Psoas muscle (tissue), 8 donors: ENCODE results near the gene ATRIP. TPM values are rescaled to one million over a fixed set of nuclear protein-coding genes. Genes with fewer than 3 reads are reported as not detected.

ENCODE experiments used
- ATAC-seq, 4 donors: fragments of 200-7000 bp; cut with Tn5 transposase; one replicate each; pipeline ENCODE4 v1.9.1; 2020; ENCODE audit warnings: moderate library complexity in 3 of 4, mild to moderate bottlenecking in 2 of 4
- DNase-seq, 2 donors: peaks; one replicate each; pipeline ENCODE4 v3.0.0-alpha.2; 2020
- H3K27ac ChIP-seq: fragments of 200-600 bp; one replicate; pipeline ENCODE4 v1.8.0; 2022
- H3K27me3 ChIP-seq, 3 donors: fragments of 200-600 bp in 1 of 3; one replicate each; pipeline versions ENCODE4 v1.6.1 to v1.8.0; 2013 to 2022; ENCODE audit warnings: low read length in 2 of 3, mild to moderate bottlenecking in 2 of 3, moderate library complexity in 1 of 3; ENCODE audit not compliant: insufficient read depth in 3 of 3
- H3K36me3 ChIP-seq, 2 donors: fragments of 200-600 bp in 1 of 2; one replicate each; pipeline versions ENCODE4 v1.6.1 to v1.8.0; 2013 to 2022; ENCODE audit warnings: low read depth in 1 of 2, mild to moderate bottlenecking in 1 of 2, moderate library complexity in 1 of 2; ENCODE audit not compliant: insufficient read depth in 1 of 2
- H3K4me1 ChIP-seq: fragments of 200-600 bp; one replicate; pipeline ENCODE4 v1.8.0; 2022
- H3K4me3 ChIP-seq: fragments of 200-600 bp; one replicate; pipeline ENCODE4 v1.8.0; 2022; ENCODE audit warnings: mild to moderate bottlenecking
- H3K9me3 ChIP-seq: fragments of 200-600 bp; one replicate; pipeline ENCODE4 v1.8.0; 2022
- WGBS, 3 donors: extraction: QIAGEN DNeasy Blood & Tissue Kit; methylation state at CpG; one replicate each; pipeline versions ENCODE4 v1.1.6 to v1.1.7; 2013; 5-methylcytosine and 5-hydroxymethylcytosine counted together
- intact Hi-C, 2 donors: fragments of 100-400 bp; cut with DNase I; formaldehyde crosslinking; loops; one replicate each; pipeline versions ENCODE4 v1.11.0 to v1.14.2; 2022
- long read RNA-seq, 2 donors: library from polyadenylated mRNA; unstranded; transcript quantifications; one replicate each; pipeline ENCODE4 v2.0.0, GENCODE V29; 2021
- polyA plus RNA-seq, 3 donors: library from polyadenylated mRNA; stranded (reverse); fragments of 200-250 nt; gene quantifications; one replicate each; pipeline ENCODE4 v1.2.3, GENCODE V29; 2013
- total RNA-seq, 4 donors: library from RNA; stranded (reverse); fragmentation: NEBNext Ultra II Directional in 2 of 4; extraction: Animal tissue kit (Norgen Biotek cat#: 25700) in 2 of 4; gene quantifications; one replicate each; pipeline versions ENCODE4 v1.2.1 to v1.2.4, GENCODE V29; 2021 to 2023
- TF ChIP-seq, protein P1 (sequence below): fragments of 200-600 bp; IDR thresholded peaks from one replicate; pipeline ENCODE4 v1.8.0; 2022; ENCODE audit warnings: antibody characterized with exemption
- donor health status: healthy with polysubstance abuse.
- donor health status: DM: no; HTN: no; CAD: no; lungs with moderate emphysema.
- donor health status: Bipolar disorder and iron deficiency.
- donor health status: healthy.
- donor health status: DM: yes; HTN: yes; CAD: no.
- donor health status: DM: no; HTN: no; CAD: no.
- donor health status: DM: no; HTN: no; CAD: no.
- donor health status: DM: yes; HTN: yes; CAD: no.

Gene ATRIP
- total RNA-seq (1 to 10 TPM; 4.4 to 5.6 (median 5.2) TPM), polyA plus RNA-seq (1 to 10 TPM; 3.7 to 4.5 (median 3.9) TPM)
- long read RNA-seq, donor 1, full-length matches to known transcripts: 1 of 2 reads
- long read RNA-seq, donor 1, partial matches to known transcripts: 0 of 2 reads
- long read RNA-seq, donor 1, other reads (novel, unspliced or antisense): 1 of 2 reads
- long read RNA-seq, donor 2, full-length matches to known transcripts: 12 of 21 reads
- long read RNA-seq, donor 2, partial matches to known transcripts: 3 of 21 reads
- long read RNA-seq, donor 2, other reads (novel, unspliced or antisense): 6 of 21 reads

DNA sequence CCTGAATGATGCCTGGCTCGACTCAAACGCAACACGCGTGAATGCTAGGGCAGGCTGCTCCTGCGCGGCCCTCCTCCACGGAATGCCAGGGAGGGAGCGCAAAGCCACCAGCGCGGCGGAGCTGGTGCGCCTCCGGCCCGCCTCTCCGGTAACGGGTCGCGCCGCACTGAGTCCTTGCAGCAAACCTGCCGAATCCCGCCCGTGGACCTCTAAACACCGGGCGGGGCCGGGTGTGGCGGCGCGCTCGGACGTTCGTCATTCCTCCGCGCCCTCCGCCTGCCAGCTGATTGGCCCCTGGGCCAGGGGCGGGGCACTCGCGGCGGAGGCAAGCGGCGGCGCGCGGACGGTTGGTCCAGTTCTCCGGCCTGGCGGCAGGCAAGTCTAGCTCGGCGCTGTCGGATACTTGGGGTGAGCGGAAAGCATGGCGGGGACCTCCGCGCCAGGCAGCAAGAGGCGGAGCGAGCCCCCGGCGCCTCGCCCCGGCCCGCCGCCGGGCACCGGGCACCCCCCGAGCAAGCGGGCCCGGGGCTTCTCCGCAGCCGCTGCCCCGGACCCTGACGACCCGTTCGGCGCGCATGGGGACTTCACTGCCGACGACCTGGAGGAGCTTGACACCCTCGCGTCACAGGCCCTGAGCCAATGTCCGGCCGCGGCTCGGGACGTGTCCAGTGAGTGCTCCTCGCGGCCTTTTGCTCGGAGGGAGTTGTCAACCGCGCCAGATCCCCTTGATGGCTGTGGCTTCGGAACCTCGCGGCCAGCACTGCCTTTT is at the start of gene ATRIP:
ATRIP (plus strand) TSS at position 313 of the 769 bp plus-strand sequence; CDS start at position 422, 109 bp downstream.
- 0 to 1% (median 1%) methylated on average over 82 to 91 of the region's 91 CpGs for WGBS, 3 donors
- Histone ChIP-seq H3K36me3 (peaks cover 0 to 46% of the 10 kb centered on the region in 2 donors), H3K4me1 (peaks cover 22% of the 10 kb centered on the region), H3K27me3 (no peaks in the 10 kb centered on the region), H3K27ac (peak within 1 kb of the TSS; percentile 97), H3K9me3 (no peaks in the 10 kb centered on the region), H3K4me3 (peak within 1 kb of the TSS; percentile 94)
- TF ChIP-seq, protein P1, sequence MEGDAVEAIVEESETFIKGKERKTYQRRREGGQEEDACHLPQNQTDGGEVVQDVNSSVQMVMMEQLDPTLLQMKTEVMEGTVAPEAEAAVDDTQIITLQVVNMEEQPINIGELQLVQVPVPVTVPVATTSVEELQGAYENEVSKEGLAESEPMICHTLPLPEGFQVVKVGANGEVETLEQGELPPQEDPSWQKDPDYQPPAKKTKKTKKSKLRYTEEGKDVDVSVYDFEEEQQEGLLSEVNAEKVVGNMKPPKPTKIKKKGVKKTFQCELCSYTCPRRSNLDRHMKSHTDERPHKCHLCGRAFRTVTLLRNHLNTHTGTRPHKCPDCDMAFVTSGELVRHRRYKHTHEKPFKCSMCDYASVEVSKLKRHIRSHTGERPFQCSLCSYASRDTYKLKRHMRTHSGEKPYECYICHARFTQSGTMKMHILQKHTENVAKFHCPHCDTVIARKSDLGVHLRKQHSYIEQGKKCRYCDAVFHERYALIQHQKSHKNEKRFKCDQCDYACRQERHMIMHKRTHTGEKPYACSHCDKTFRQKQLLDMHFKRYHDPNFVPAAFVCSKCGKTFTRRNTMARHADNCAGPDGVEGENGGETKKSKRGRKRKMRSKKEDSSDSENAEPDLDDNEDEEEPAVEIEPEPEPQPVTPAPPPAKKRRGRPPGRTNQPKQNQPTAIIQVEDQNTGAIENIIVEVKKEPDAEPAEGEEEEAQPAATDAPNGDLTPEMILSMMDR: no peak
- ATAC-seq (peak; percentile 98 to 100 (median 100)), DNase-seq (peak; percentile 93 to 95)
- intact Hi-C loops: no loop called here

DNA sequence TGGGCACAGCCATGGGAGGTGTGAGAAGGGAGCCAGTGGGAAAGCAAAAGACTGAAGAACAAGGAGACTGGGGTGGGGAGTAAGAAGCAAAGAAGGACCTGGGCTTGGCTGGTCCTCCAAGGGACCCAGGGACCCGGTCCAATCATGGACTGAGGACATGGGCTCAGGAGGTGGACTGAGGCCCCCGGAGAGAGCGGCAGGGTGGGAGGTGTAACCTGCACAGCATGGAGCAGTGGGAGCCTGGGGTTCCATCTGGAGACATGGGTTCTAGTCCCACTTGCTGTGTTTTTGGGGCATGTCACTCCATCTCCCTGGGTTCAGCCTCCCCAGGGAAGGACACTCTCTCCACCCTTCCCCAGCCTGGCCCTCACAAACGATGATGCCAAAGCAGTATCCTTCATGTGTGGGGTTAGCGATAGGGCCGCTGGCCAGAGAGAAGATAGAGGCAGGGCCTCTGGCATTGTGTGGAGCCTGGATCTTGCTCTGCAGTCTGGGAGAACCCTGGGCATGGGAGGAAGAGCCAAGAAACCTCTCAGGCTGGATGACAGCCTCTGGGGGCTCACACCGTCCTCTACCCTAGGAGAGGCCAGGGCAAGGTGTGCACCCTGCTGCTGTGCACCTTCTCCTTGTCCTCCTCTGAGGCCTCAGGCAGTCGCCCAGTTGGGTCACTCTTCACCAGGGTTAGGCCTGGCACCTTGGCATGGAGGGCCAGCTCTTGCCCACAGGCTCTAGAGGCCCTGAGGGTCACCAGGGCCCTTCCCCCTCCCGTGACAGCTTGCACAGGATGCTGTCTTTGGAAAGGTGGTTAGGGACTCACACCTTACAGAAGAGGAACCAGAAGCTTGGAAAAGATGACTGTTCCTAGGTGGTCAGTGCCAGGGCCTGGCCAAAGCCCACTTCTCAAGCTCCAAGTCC is 48.5 kb upstream of the ATRIP start:
- DNase-seq: no peak
- Histone ChIP-seq H3K36me3 (no peaks in the 10 kb centered on the region), H3K4me1 (no peaks in the 10 kb centered on the region), H3K4me3 (no peak overlapping the region), H3K27ac (no peak overlapping the region), H3K9me3 (no peaks in the 10 kb centered on the region), H3K27me3 (peaks cover 0 to 5% (median 0%) of the 10 kb centered on the region in 3 donors)
- intact Hi-C loops: loop anchor here in 1 of 2 donors (5.0 kb wide), 1 partner anchor 126 kb away; no protein-coding TSS in a partner anchor
- ATAC-seq: no peak
- WGBS, 3 donors: 67 to 75% (median 73%) methylated on average over 9 of the region's 9 CpGs
- TF ChIP-seq, protein P1: no peak

DNA sequence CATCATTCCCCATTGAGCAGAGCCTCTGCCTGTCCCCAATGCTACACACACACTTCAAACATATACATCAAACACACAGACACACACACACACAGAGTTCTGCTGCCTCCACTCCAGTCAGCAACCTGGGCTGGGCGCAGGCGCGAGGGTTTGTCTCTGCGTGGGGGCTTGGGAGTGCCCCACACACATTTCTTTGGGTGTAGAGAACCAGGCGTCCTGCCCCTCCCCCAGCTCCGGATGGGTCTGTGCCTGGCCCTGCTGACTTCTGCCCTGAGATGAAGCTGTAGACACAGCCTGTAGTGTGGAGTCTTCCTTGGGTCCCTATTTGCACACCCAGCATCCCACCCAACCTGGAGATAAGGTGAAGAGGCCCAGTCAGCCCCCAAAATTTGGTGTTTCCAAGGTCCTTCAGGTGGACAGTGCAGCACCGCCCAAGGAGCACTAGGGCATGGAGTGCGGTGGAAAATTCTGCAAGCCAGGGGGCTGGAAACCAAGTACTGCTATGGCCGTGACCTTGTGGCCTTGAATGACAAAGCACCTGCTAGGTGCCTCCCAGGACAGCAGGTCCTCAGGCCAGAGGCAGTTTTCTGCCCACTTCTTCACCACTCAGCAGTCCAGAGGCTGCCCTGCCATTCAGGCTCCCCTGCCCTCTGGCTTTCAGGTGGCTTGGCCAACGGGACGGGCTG is 47.7 kb upstream of the ATRIP start:
- DNase-seq: peak in 1 of 2 donors; percentile 9
- intact Hi-C loops: loop anchor here in 1 of 2 donors (5.0 kb wide), 1 partner anchor 127 kb away; no protein-coding TSS in a partner anchor
- H3K27ac ChIP-seq: no peak overlapping the region

More for the DNA sequence above, 47.7 kb upstream of the ATRIP start:
- H3K4me3 ChIP-seq: no peak overlapping the region
- H3K36me3 ChIP-seq: no peaks in the 10 kb centered on the region
- no peak for ATAC-seq
- TF ChIP-seq, protein P1: no peak
- WGBS, 3 donors: 59 to 67% (median 62%) methylated on average over 11 of the region's 11 CpGs
- H3K27me3 ChIP-seq: peaks cover 0 to 5% (median 0%) of the 10 kb centered on the region in 3 donors
- H3K9me3 ChIP-seq: no peaks in the 10 kb centered on the region
- H3K4me1 ChIP-seq: no peaks in the 10 kb centered on the region
